ENCODE results near the gene IL17RB.

DNA sequence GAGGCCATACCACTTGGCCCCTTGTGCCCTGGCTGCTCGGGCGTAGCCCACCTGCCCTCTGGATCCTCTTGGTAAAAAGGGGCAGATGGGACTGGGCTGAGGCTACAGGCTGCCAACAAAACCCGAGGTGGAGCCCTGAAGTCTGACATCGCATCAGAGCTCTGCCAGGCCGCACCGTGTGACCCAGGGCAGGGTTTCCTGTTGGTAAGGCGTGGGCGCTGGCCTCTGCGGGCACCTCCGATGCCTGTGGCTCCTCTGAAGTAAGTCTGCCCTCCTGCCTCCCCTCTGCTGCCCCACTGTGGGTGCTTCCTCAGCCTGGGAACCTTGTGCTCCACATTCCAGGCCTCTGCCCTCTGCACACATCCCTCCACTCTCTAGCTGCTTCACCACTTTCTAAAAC lies 9.0 kb upstream of the IL17RB start:
- TF ChIP-seq, protein P1, sequence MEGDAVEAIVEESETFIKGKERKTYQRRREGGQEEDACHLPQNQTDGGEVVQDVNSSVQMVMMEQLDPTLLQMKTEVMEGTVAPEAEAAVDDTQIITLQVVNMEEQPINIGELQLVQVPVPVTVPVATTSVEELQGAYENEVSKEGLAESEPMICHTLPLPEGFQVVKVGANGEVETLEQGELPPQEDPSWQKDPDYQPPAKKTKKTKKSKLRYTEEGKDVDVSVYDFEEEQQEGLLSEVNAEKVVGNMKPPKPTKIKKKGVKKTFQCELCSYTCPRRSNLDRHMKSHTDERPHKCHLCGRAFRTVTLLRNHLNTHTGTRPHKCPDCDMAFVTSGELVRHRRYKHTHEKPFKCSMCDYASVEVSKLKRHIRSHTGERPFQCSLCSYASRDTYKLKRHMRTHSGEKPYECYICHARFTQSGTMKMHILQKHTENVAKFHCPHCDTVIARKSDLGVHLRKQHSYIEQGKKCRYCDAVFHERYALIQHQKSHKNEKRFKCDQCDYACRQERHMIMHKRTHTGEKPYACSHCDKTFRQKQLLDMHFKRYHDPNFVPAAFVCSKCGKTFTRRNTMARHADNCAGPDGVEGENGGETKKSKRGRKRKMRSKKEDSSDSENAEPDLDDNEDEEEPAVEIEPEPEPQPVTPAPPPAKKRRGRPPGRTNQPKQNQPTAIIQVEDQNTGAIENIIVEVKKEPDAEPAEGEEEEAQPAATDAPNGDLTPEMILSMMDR (IDR thresholded peaks at IDR 0.05), result no peak
- TF ChIP-seq POLR2A (IDR thresholded peaks at IDR 0.05), result no peak
